Measurements from ENCODE around the gene CLK1. TPM values are rescaled to one million over a fixed set of nuclear protein-coding genes. Genes with fewer than 3 reads are reported as not detected.
A peak's percentile ranks its signal among the peaks of the same experiment; 100 is the strongest.

The CLK1 gene
- total and polyA plus RNA-seq, 2 of the 13 experiments (the other 11 are each of a cell fraction or from before 2014, with no cell fraction given) = 66.6 to 101 TPM

DNA sequence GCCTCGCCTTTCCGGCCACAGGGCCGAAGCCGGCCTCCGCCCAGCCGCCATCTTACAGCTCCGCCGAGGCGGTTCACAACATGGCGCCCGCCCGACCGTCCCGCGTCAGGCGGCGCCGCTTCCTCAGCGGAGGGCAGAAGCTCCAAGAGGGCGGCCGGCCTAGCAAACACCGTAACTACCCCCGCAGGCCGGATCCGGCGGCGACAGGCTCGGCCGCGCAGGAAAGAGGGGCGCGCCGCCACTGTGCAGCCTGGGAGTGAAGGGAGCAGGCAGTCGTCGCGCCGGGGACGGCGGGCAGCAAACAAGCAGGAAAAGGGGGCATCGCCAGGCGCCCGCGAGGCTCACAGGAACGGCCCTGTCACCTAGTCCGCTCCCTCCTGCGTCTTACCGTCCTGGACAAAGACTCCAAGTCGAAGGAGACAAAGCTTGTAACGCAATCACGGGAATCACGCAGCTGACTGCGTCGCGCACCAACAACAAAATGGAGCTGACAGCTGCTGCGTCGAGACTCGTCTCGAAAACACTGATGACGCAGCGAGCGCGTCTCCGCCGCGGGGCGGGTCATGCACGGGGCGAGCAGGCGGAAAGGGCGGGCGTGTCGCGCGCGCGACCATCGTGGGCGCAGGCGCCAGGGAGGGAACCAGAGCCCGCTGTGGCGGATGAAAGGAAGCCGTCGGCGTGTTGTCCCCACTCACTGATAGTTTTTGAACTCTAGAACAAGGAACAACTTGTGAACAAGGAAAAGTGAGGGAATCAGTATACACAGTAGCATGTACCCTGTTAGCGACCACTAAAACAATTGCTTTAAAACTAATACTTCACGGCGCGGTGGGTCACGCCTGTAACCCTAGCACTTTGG, at the start of gene CLK1 (continued):
- TF ChIP-seq CHCHD3 (CRISPR knock-in tag; IDR thresholded peaks at IDR 0.05) = peak; percentile 94; the same call in 1 of the 2 replicates
- TF ChIP-seq FOXA3 (CRISPR knock-in tag; IDR thresholded peaks at IDR 0.05) = peak; percentile 85
- TF ChIP-seq, protein P1, sequence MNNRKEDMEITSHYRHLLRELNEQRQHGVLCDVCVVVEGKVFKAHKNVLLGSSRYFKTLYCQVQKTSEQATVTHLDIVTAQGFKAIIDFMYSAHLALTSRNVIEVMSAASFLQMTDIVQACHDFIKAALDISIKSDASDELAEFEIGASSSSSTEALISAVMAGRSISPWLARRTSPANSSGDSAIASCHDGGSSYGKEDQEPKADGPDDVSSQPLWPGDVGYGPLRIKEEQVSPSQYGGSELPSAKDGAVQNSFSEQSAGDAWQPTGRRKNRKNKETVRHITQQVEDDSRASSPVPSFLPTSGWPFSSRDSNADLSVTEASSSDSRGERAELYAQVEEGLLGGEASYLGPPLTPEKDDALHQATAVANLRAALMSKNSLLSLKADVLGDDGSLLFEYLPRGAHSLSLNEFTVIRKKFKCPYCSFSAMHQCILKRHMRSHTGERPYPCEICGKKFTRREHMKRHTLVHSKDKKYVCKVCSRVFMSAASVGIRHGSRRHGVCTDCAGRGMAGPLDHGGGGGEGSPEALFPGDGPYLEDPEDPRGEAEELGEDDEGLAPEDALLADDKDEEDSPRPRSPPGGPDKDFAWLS (CRISPR knock-in tag; IDR thresholded peaks at IDR 0.05; ENCODE audit: borderline replicate concordance) = peak; percentile 76; the same call in 1 of the 2 replicates
- peak; percentile 82 for TF ChIP-seq ZNF12 (CRISPR knock-in tag; IDR thresholded peaks at IDR 0.05)
- TF ChIP-seq ZNF563 (CRISPR knock-in tag; IDR thresholded peaks at IDR 0.05) = peak; percentile 80
- peak; percentile 95 for TF ChIP-seq MXD4 (CRISPR knock-in tag; IDR thresholded peaks at IDR 0.05)
- TF ChIP-seq KLF16 (CRISPR knock-in tag; IDR thresholded peaks at IDR 0.05) = peak; percentile 64 to 97; a peak in 2 of 4 replicates
- TF ChIP-seq ZNF782 (CRISPR knock-in tag; IDR thresholded peaks at IDR 0.05; ENCODE audit: borderline replicate concordance) = peak; percentile 95; the same call in 1 of the 2 replicates
- TF ChIP-seq ZNF891 (CRISPR knock-in tag; IDR thresholded peaks at IDR 0.05) = peak; percentile 96
- TF ChIP-seq REXO4 (CRISPR knock-in tag; IDR thresholded peaks at IDR 0.05; ENCODE audit: borderline replicate concordance) = no peak
- peak; percentile 94 for TF ChIP-seq FOXO1 (CRISPR knock-in tag; IDR thresholded peaks at IDR 0.05)
- TF ChIP-seq, protein P2, sequence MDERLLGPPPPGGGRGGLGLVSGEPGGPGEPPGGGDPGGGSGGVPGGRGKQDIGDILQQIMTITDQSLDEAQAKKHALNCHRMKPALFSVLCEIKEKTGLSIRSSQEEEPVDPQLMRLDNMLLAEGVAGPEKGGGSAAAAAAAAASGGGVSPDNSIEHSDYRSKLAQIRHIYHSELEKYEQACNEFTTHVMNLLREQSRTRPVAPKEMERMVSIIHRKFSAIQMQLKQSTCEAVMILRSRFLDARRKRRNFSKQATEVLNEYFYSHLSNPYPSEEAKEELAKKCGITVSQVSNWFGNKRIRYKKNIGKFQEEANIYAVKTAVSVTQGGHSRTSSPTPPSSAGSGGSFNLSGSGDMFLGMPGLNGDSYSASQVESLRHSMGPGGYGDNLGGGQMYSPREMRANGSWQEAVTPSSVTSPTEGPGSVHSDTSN (CRISPR knock-in tag; IDR thresholded peaks at IDR 0.05) = no peak; the same call in none of the 2 replicates
- TF ChIP-seq ZNF724P (CRISPR knock-in tag; IDR thresholded peaks at IDR 0.05; ENCODE audit: borderline replicate concordance) = peak; percentile 99
- TF ChIP-seq, protein P3, sequence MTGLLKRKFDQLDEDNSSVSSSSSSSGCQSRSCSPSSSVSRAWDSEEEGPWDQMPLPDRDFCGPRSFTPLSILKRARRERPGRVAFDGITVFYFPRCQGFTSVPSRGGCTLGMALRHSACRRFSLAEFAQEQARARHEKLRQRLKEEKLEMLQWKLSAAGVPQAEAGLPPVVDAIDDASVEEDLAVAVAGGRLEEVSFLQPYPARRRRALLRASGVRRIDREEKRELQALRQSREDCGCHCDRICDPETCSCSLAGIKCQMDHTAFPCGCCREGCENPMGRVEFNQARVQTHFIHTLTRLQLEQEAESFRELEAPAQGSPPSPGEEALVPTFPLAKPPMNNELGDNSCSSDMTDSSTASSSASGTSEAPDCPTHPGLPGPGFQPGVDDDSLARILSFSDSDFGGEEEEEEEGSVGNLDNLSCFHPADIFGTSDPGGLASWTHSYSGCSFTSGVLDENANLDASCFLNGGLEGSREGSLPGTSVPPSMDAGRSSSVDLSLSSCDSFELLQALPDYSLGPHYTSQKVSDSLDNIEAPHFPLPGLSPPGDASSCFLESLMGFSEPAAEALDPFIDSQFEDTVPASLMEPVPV (CRISPR knock-in tag; IDR thresholded peaks at IDR 0.05) = peak; percentile 98
- no peak; the same call in 1 of the 2 replicates for TF ChIP-seq TEAD2 (CRISPR knock-in tag; IDR thresholded peaks at IDR 0.05)
- peak; percentile 95 for TF ChIP-seq ZNF839 (CRISPR knock-in tag; IDR thresholded peaks at IDR 0.05; ENCODE audit: borderline replicate concordance)
- TF ChIP-seq PTBP1 (IDR thresholded peaks at IDR 0.05; ENCODE audit: low read depth, low read length, poor library complexity, severe bottlenecking) = no peak
- TF ChIP-seq KAT2B (IDR thresholded peaks at IDR 0.05; ENCODE audit: borderline replicate concordance, low read depth, low read length) = no peak
- TF ChIP-seq ZNF24 (IDR thresholded peaks at IDR 0.05) = 0 out of 2 replicates have a peak, but pooled peaks have one; percentile 24
- peak; percentile 84; the same call in 1 of the 2 replicates for TF ChIP-seq RFXANK (CRISPR knock-in tag; IDR thresholded peaks at IDR 0.05)
- TF ChIP-seq ZNF746 (CRISPR knock-in tag; IDR thresholded peaks at IDR 0.05) = 0 out of 2 replicates have a peak, but pooled peaks have one; percentile 60
- TF ChIP-seq SNRNP70 (IDR thresholded peaks at IDR 0.05; ENCODE audit: low read depth, low read length) = no peak
- peak; percentile 89 for TF ChIP-seq HNRNPLL (IDR thresholded peaks at IDR 0.05; ENCODE audit: low read depth, low read length, poor library complexity, severe bottlenecking)
- TF ChIP-seq RELA (CRISPR knock-in tag; IDR thresholded peaks at IDR 0.05) = peak; percentile 52
- peak; percentile 78; the same call in 1 of the 2 replicates for TF ChIP-seq NCOA2 (CRISPR knock-in tag; IDR thresholded peaks at IDR 0.05)
